Fibroblast of skin of right quadriceps (primary cell): ENCODE results near the gene RHOXF1.
"Not testable (repeated sequence)": the region's sequence is repeated elsewhere in the genome, so short reads cannot be mapped to it uniquely, and the experiment has no call there.

Experiments
- DNase-seq: peaks from one replicate; pipeline ENCODE4 v3.0.0-alpha.2; 2013

The RHOXF1 gene, protein sequence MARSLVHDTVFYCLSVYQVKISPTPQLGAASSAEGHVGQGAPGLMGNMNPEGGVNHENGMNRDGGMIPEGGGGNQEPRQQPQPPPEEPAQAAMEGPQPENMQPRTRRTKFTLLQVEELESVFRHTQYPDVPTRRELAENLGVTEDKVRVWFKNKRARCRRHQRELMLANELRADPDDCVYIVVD

DNA sequence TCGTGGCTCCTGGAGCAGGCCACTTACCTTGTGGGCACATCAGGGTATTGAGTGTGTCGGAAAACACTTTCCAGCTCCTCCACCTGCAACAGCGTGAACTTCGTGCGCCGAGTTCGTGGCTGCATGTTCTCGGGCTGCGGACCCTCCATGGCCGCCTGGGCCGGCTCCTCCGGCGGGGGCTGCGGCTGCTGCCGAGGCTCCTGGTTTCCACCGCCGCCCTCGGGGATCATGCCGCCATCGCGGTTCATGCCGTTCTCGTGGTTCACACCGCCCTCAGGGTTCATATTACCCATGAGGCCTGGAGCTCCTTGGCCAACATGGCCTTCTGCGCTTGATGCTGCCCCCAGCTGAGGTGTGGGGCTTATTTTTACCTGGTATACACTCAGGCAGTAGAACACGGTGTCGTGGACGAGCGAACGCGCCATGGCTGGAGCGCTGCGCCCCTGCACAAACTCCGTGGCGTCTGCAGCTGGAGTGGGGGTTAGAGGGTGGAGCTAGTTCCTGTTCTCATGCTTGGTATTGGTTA is at the start of gene RHOXF1:
RHOXF1 (minus strand) TSS at position 476 of the 526 bp plus-strand sequence; CDS start at position 425, 51 bp downstream.
- DNase-seq = no peak

DNA sequence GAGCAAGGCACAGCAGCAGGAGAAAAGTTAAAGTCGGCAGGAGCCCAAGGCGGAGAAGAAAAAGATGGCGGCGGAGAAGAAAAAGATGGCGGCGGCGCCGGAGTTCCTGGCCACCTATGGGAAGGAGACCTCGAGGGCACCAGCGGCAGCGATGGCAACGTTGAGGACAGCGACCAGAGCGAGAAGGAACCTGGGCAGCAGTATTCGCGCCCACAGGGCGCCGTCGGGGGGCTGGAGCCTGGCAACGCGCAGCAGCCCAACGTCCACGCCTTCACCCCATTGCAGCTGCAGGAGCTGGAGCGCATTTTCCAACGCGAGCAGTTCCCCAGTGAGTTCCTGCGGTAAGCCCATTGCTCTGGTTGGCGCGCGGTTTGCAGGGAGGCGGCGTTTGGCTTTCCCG is 43.4 kb upstream of the RHOXF1 start:
- not testable (repeated sequence) for DNase-seq

DNA sequence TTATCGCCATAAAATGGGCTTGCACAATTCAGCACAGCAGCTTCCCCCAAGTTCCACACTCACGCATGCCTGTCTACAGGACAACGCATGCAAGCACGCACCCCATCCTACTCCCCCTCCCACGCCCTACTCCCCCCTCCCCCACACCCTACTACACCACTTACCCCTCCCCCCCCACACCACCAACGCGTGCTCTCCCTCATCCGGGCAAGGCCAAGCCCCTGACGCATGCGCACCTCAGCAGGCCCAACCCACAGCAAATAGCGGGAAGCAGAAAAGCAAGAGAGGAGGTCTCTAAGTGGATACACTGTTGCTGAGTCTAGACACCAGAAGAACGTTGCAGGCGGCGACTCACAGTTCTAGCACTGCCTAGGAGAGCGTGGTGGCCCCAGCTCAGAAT is 42.6 kb upstream of the RHOXF1 start, which contains the start of gene RHOXF2:
RHOXF2 (plus strand) TSS at position 301 of the 400 bp plus-strand sequence. CDS start 138 bp downstream, outside the sequence.
- not testable (repeated sequence) for DNase-seq

DNA sequence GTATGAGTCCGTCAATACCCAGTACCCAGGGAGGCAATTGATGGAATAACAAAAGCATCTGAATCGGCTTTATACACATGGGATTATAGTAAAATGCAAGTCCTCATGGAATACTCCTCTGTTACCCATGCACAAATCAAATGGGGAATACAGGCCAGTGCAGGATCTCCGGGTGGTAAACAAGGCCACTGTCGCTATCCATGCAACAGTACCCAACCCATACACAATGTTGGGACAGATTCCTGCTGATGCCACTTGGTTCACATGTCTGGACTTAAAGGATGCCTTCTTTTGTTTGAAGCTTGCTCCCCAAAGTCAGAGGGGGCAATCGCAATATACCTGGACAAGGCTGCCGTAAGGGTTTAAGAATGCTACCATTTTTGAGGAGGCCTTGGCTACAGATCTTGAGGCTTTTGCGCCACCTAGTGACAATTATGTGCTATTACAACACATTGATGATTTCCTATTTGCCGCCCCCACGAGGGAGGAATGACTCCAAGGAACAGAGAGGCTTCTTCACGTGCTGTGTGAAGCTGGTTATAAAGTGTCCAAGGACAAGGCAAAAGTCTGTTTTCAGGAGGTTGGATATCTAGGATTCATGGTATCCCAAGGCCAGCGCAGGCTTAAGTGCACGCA is 34.5 kb upstream of the RHOXF1 start:
- not testable (repeated sequence) for DNase-seq

DNA sequence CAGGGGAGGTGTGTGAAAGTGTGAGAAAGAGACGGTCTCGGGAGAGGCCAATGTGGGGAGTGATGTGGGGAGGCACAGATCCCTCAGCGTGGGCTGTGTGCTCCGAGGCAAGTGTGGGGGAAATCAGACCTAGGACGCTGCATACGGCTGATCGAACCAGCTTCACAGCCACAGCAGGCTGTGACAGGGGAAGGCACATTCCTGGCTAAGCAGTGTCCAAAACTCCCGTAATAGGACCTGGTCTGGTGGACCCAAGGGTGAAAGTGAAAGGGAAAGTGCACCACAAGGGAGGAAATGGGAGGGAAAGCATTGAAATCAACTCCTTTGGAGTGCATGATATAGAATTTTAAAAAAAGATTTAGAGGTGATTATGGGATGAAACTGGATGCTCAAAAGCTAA is 31.8 kb upstream of the RHOXF1 start:
- DNase-seq = no peak

DNA sequence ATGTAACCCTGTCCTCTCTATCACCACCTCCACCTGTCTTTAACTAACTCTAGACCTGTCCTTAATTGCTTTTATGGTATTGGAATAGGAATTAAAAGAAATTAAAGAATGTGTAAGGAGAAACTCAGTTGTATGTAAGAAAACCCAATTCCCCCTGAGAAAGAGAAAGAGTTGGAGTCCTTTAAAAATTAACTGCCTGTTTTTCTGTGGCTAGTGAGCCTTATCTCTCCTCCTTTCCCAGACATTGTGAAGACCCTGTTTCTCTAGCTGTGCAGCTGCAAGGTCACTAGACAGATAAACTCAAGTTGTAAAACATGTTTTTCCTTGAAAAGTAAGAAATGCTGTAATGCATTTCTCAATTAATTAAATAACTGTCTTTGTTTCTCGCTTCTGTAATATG is 30.6 kb upstream of the RHOXF1 start:
- not testable (repeated sequence) for DNase-seq

DNA sequence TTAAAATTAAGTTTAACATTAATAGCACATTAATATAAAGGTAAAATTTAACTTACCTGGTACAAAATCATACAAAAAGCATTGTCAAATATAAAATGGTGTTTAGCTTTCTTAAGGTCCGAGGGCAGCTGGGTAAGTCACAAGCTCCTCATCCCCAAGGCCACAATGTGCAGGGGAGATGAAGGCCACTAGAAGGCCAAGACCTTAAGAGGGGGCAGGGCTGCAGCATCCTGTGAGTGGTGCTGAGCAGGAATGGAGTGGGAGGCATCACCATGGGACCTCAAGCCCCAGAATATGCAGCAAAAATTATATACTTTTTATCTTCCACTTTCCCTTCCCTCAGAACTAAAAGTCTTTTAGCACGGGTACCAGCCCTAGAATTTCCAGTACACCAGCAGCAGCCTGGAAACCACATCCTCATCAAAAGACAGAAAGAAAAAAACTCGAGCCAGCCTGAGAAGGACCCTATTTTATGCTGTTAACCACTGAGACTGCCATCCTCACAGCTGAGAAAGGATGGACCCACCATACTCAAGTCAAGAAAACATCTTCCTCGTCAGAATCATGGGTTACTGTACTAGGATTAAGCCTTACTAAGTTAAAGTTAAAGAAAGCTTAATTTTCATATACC is 29.7 kb upstream of the RHOXF1 start:
- no peak for DNase-seq

DNA sequence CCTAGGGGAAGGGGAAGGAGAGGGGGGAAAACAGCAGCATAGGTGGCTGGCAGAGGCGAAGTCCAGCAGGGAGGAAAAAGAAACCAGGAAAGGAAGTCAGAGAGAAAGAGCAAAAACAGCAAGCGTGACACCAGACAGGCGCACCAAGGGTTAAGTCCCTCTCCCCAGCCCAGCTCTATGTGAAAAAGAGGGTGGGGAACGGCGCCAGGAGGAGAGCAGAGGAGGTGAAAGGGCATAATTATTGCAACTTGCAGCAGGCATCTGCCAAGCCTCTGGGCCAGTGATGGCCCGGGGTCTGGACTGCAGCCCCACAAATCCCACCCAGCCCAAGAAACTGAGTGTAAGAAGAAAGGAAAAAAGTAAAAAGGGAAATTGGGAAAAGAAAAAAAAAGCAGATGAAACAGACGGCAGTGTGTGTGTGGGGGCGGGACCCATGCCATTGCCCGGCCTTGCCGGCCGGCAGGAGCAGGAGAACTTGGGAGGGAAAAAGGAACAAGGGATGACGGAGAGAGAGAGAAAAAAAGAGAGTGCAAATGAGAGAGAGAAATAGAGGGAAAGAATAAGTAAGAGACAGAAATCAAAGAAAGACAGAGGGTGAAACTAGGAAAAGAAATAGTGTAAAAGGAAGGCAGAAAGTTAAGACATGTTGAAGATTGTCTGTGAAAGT is 28.6 kb upstream of the RHOXF1 start:
- DNase-seq = no peak

DNA sequence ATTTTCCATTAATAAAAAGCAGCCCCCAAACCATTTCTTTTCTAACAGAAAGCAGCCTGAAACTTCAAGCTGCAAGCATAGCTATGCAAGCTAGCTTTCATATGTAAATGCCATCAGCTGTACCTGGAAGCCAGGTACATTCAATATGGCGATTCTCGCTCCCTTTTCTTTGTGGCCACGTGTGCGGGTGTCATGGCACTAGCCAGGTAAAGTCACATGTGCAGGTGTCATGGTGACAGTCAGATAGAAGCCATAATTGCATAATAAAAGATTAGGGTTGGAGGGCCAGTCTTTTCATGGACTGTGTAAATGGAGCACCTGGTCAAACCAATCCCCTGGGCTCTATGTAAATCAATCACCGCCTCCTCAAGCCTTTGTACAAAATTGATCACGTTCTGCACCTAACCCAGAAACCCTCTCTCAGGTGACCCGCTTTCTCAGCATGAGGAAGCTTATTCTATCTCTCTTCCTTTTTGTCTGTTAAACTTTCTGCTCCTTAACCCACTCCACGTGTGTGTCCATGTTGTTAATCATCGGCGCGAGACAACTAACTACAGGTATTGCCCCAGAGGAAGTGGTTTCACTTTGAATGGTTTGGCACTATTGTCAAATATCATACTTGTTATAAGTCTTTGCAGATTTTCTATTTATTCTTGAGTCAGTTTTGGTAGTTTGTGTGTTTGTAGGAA is 24.7 kb upstream of the RHOXF1 start:
- no peak for DNase-seq

DNA sequence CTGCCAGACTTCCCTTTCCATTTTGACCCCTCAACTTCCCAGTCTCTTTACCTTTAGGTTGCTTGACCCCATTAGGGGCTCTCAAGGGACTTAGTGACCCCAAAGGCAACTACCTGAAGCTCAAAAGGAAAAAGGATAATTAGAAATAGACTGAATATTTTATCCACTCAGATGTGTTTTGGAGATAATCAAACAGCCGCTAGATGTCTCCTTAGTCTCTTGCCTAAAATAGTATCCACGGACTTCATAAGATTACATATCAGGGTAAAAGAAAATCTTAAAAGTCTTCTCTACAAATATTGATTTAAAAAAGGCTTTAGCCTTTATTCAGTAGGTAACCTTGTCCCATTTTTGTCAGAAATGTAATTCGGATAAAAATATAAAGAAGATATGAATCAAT is 21.7 kb upstream of the RHOXF1 start:
- no peak for DNase-seq

DNA sequence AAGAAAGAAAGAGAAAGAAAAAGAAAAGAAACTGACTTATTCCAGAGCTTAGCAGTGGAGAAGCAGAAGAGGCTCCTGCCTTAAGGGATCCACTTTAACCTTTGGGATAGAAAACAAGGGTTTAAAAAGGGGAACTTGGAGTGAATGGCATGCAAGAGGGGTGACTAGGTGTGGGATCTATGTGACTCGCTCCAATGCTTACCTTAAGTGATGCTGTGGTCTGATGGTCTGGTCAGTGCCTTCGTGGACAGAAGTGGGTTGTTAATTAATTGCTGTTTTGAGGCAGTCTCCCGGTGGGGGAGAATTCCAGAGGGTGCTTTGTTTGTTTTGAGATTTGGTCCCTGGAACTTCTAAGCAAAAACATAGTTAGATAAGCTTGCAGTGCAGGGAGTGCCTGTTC is 21.1 kb upstream of the RHOXF1 start:
- DNase-seq = no peak

DNA sequence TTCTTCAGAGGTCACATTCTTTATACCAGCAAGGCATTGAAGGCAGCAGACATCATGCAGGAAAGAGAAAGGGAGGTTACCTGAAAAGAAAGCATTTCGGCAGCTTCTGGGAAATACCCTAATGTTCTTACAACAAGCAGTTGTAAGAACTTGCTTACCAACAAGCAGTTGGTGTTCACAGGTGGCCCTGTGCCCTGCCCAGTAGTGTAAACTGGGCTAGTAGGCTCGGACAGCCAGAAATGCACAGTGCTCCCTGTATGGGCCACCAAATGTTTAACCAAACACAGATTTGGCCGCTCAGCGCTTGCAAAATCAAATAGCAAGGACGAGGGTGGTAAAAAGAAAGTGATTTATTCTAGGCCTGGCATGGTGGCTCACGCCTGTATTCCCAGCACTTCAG is 20.4 kb upstream of the RHOXF1 start:
- no peak for DNase-seq

DNA sequence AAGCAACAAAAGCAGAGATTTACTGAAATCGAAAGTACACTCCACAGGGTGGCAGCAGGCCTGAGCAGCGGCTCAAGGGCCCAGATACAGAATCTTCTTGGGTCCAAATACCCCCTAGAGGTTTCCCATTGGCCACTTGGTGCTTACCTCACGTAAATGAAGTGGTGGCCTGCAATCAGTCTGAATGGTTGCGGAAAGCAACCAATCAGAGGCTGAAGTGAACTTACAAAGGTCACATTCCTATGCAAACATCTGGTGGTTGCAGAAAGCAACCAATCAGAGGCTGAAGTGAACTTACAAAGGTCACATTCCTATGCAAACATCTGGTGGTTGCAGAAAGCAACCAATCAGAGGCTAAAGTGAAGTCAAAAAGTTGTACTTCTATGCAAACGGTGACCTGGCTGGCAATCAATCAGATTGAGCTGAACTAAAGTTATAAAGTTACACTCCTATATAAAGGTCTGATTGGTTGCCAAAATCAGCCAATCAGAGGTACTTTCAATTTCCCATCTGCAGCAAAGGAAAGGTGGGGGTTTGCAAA is 12.7 kb upstream of the RHOXF1 start:
- not testable (repeated sequence) for DNase-seq

DNA sequence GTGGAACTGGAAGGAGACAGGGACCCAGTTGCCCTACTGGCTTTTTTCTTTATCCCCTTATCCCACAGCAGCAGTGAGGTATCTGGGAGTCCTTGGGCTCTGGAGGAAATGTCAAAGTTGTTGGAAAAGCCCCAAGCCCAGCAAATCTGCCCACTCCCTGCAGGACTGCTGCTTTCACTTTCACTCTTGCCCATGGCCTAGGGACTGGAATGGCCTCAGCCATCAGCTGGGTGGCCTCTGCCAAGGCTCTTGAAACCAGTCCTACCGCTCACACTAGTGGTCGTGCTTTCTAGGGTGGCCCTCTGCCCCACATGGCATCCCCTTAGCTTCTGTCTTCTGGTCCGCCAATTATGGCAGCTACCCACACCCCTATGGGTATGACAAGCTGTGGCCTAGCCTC is 9.7 kb upstream of the RHOXF1 start:
- DNase-seq = no peak

DNA sequence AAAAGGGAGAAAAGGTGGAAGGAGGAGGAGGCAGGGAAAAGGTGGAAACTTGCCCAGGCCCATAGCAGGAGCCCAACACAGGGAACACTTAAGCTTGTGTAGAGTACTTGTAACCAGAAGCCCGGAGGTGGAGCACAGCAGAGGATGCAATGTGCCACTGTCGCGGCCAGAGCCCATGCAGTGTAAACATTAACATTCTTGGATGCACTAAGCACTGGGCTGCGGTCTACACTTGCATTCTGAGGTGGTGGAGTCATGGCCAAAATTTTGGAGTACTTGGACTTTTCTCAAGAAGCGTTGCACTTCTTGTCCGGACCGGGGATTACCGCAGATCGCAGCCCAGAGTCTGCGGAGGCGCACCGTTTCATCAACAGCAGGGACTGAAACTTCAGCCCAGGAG is 4.5 kb upstream of the RHOXF1 start:
- DNase-seq = no peak

DNA sequence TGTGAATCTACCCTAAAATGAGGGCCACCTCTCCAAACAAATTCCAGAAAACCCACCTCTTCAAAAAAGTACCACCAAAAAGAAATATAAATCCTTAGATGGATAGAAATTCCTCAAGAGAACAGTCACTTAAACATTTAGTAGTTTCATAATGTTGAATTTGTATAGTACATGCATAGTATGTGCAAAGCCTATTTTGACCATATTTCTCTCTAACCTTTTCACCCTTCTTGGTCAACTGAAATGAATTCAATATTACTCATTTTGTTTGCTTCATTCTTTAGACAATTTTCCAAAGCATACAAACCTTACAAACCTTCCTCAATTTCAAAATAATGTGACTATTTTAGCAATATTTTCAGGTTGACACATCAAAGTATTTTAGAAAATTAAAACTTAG is 4.1 kb downstream of the RHOXF1 start:
- DNase-seq = no peak

DNA sequence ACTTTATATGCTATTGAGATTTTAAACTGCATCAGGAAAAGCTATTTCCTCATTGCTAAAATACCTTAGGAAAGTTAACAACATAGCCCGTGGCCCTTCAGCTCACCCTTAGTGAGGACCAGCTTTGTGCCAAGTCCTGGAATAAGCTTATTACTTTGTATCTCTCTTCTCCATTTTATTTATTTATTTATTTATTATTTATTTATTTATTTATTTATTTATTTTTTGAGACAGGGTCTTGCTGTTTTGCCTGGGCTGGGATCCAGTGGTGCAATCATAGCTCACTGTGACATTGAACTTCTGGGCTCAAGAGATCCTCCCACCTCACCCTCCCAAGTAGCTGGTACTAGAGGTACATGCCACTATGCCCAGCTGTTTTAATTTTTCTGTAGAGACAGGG is 6.3 kb downstream of the RHOXF1 start:
- no peak for DNase-seq

DNA sequence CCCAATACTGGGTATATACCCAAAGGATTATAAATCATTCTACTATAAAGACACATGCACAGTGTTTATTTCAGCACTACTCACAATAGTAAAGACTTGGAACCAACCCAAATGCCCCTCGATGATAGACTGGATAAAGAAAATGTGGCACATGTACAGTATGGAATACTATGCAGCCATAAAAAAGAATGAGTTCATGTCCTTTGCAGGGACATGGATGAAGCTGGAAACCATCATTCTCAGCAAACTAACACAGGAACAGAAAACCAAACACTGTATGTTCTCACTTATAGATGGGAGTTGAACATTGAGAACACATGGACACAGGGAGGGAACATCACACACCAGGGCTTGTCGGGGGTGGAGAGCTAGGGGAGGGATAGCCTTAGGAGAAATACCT is 11.0 kb downstream of the RHOXF1 start:
- not testable (repeated sequence) for DNase-seq

DNA sequence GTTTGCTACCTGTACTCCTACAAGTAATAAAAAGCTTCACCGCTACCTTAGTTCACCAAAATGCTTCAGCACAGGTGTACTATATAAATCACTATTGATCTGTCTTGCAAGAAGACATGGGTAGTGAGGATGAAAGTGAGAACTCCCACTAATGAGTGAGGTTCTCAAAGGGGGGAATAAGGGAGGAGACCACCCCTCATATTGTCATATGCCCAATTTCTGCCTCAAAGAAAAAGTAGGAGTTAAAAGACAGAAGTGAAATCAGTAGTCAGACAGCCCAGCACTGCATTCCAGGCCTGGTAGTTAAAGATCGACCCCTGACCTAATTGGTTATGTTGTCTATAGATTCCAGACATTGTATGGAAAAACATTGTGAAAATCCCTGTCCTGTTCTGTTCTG is 14.7 kb downstream of the RHOXF1 start:
- DNase-seq = not testable (repeated sequence)

DNA sequence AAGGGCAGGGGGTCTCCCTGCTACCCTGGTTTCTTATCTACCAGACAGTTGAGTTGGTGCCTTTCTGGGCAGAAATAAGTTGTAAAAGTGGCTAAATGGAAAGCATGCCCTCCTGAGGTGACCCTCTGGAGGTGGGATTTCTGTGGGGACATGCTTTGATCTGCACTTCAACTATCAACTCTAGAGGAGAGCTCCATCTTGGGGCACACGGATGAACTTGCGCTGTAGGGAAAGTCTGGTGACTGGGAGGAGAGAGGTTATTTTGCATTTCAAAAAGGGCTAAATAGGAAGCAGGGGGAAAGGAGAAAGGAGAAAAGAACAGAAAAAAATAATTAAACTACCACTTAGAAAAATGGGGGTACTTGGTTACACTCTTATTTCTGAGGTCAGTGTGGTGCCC is 25.5 kb downstream of the RHOXF1 start:
- no peak for DNase-seq

DNA sequence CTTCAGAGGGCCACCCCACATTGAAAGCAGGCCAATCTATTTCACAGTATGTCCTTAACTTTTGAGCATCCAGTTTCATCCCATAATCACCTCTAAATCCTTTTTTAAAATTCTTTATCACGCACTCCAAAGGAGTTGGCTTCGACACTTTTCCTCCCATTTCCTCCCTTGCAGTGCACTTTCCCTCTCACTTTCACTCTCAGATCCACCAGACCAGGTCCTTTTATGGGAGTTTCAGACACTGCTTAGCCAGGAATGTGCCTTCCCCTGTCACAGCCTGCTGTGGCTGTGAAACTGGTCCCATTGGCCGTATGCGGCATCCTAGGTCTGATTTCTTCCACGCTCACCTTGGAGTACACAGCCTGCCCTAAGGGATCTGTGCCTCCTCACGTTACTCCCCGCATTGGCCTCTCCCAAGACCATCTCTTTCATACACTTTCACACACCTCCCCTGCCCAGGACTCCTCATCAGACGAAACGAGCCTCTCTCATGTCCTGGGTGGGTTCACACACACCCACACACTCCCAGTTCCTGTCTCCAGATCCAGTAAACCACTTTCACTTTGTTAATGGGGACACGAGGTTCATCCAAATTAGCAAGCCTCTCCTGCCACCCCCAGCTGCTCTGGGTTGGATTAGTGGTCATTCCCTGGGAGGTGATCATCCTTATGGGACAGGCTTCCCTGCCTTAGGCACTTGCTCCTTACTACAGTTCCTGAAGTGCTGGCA is 28.3 kb downstream of the RHOXF1 start:
- DNase-seq = no peak
